ENCODE results near the gene RGL2.

DNA sequence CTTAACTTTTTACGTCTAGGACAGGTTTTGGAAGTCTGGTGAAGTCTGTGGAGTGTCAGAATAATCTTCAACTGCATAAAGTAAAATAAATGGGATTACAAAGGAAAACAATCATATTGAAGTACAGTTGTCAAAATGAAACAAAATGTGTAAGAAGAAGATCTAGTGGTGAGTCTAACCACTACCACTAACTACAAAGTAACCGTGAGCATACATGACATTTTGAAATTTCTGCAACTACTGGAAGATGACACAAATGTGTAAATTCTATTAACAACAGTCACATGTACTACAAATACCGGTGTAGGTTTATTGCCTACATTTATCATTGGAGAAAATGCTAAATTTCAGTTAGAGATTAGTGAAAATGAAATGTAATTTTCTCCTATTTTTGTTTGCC is 56.8 kb downstream of the RGL2 start:
- TF ChIP-seq, protein P1, sequence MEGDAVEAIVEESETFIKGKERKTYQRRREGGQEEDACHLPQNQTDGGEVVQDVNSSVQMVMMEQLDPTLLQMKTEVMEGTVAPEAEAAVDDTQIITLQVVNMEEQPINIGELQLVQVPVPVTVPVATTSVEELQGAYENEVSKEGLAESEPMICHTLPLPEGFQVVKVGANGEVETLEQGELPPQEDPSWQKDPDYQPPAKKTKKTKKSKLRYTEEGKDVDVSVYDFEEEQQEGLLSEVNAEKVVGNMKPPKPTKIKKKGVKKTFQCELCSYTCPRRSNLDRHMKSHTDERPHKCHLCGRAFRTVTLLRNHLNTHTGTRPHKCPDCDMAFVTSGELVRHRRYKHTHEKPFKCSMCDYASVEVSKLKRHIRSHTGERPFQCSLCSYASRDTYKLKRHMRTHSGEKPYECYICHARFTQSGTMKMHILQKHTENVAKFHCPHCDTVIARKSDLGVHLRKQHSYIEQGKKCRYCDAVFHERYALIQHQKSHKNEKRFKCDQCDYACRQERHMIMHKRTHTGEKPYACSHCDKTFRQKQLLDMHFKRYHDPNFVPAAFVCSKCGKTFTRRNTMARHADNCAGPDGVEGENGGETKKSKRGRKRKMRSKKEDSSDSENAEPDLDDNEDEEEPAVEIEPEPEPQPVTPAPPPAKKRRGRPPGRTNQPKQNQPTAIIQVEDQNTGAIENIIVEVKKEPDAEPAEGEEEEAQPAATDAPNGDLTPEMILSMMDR (IDR thresholded peaks at IDR 0.05): no peak
- TF ChIP-seq POLR2AphosphoS5 (IDR thresholded peaks at IDR 0.05): no peak

All from breast epithelium (tissue), 3 donors.